ENCODE data around the gene GMEB1. TPM values are rescaled to one million over a fixed set of nuclear protein-coding genes. Genes with fewer than 3 reads are reported as not detected.
"Not testable (repeated sequence)": the region's sequence is repeated elsewhere in the genome, so short reads cannot be mapped to it uniquely, and the experiment has no call there.

Gene GMEB1
- total and polyA plus RNA-seq, 2 donors (not counting 1 experiment from before 2014, with no cell fraction given) = 7.5 to 21.7 TPM

GRCh38 chr1:28725365-28725764 is 56.8 kb downstream of the GMEB1 start:
- H3K4me3 Mint-ChIP-seq; H2AFZ ChIP-seq (ENCODE audit: insufficient read depth, low read depth, low read length, poor library complexity, severe bottlenecking); DNase-seq; H3K4me3 ChIP-seq (ENCODE audit: control extremely low read depth in 1 of 5, extremely low read depth in 1 of 5, insufficient read depth in 1 of 5, low read depth in 2 of 5, low read length in 4 of 5); H3K4me1 ChIP-seq (ENCODE audit: control insufficient read depth in 2 of 2, insufficient read depth in 2 of 2, low read length in 2 of 2); H3K9ac ChIP-seq (ENCODE audit: low read length); H3K9me3 ChIP-seq (ENCODE audit: control extremely low read depth in 1 of 3, control insufficient read depth in 2 of 3, insufficient read depth in 1 of 3, low read length in 2 of 3); H3K4me2 ChIP-seq (replicated peaks; ENCODE audit: low read depth, low read length, poor library complexity, severe bottlenecking); H3K36me3 ChIP-seq (replicated peaks in 1 of 2; ENCODE audit: control extremely low read depth in 1 of 2, control insufficient read depth in 1 of 2, extremely low read depth in 1 of 2, insufficient read depth in 2 of 2, low read length in 1 of 2); intact Hi-C loops (cut with micrococcal nuclease); H3K27me3 ChIP-seq (replicated peaks in 1 of 4; ENCODE audit: control extremely low read depth in 1 of 4, control insufficient read depth in 3 of 4, insufficient read depth in 4 of 4, low read length in 3 of 4); H3K27ac ChIP-seq (ENCODE audit: low read length in 2 of 2); H3K9me3 Mint-ChIP-seq (ENCODE audit: insufficient read depth); ATAC-seq (ENCODE audit: low read depth); H4K20me1 ChIP-seq (ENCODE audit: control insufficient read depth, insufficient read depth, low read length, poor library complexity, severe bottlenecking); H3K79me2 ChIP-seq (ENCODE audit: control insufficient read depth, insufficient read depth, low read length); H3K27me3 Mint-ChIP-seq; H3K27ac Mint-ChIP-seq; H3K4me1 Mint-ChIP-seq: not testable (repeated sequence)
- CTCF ChIA-PET = interaction anchor here (0.7 to 1.1 kb wide), 3 partner anchors 9 to 26 kb away, joined by 3 to 6 read pairs (median 5); partner anchors contain the start of gene YTHDF2
- POLR2A ChIA-PET = interaction anchor here (0.7 kb wide), 1 partner anchor 11 kb away, joined by 5 read pairs; the partner anchor contains the start of gene YTHDF2
- WGBS (ENCODE audit: insufficient coverage) = 97% methylated on average over 3 of the region's 5 CpGs

GRCh38 chr1:28735961-28736449 is 67.4 kb downstream of the GMEB1 start:
- Histone ChIP-seq H3K4me1 (ENCODE audit: control insufficient read depth in 2 of 2, insufficient read depth in 2 of 2, low read length in 2 of 2) (peaks cover 16 to 23% of the 10 kb centered on the region in 2 donors), H3K4me3 (ENCODE audit: control extremely low read depth in 1 of 5, extremely low read depth in 1 of 5, insufficient read depth in 1 of 5, low read depth in 2 of 5, low read length in 4 of 5) (peak overlapping the region; percentile 42 to 91 (median 66)), H4K20me1 (ENCODE audit: control insufficient read depth, insufficient read depth, low read length, poor library complexity, severe bottlenecking) (peaks cover 32% of the 10 kb centered on the region), H3K4me2 (replicated peaks; ENCODE audit: low read depth, low read length, poor library complexity, severe bottlenecking) (peak overlapping the region; percentile 79), H3K36me3 (replicated peaks in 1 of 2; ENCODE audit: control extremely low read depth in 1 of 2, control insufficient read depth in 1 of 2, extremely low read depth in 1 of 2, insufficient read depth in 2 of 2, low read length in 1 of 2) (peaks cover 2 to 26% of the 10 kb centered on the region in 2 experiments), H3K27ac (ENCODE audit: low read length in 2 of 2) (peak overlapping the region; percentile 92 to 94), H3K27me3 (replicated peaks in 1 of 4; ENCODE audit: control extremely low read depth in 1 of 4, control insufficient read depth in 3 of 4, insufficient read depth in 4 of 4, low read length in 3 of 4) (no peaks in the 10 kb centered on the region), H3K9me3 (ENCODE audit: control extremely low read depth in 1 of 3, control insufficient read depth in 2 of 3, insufficient read depth in 1 of 3, low read length in 2 of 3) (no peaks in the 10 kb centered on the region), H3K9ac (ENCODE audit: low read length) (peak overlapping the region; percentile 90), H3K79me2 (ENCODE audit: control insufficient read depth, insufficient read depth, low read length) (peaks cover 38% of the 10 kb centered on the region), H2AFZ (ENCODE audit: insufficient read depth, low read depth, low read length, poor library complexity, severe bottlenecking) (peak overlapping the region; percentile 100)
- no peaks in the 10 kb centered on the region for H3K27me3 Mint-ChIP-seq
- intact Hi-C loops (cut with micrococcal nuclease) = loop anchor here (1.0 to 5.0 kb wide), 11 partner anchors 51 to 489 kb away; partner anchors contain the start of genes EPB41, GMEB1, MED18 and RNU11
- DNase-seq (no peak), ATAC-seq (ENCODE audit: low read depth) (no peak)
- H3K4me3 Mint-ChIP-seq = peak overlapping the region; percentile 95
- peaks cover 37% of the 10 kb centered on the region for H3K4me1 Mint-ChIP-seq
- 9% methylated on average over 8 of the region's 15 CpGs for WGBS (ENCODE audit: insufficient coverage)
- CTCF ChIA-PET = interaction anchor here (0.6 to 2.8 kb wide), 19 partner anchors 13 to 467 kb away, joined by 3 to 46 read pairs (median 5); partner anchors contain the start of genes GMEB1, RAB42, RNU11 and SRSF4
- no peaks in the 10 kb centered on the region for H3K9me3 Mint-ChIP-seq (ENCODE audit: insufficient read depth)
- TF ChIP-seq EZH2 (IDR thresholded peaks at IDR 0.05; ENCODE audit: borderline replicate concordance, insufficient read depth, low read depth, low read length, poor library complexity, severe bottlenecking) (no peak), CTCF (IDR thresholded peaks at IDR 0.05) (no peak)
- peak overlapping the region; percentile 95 for H3K27ac Mint-ChIP-seq
- POLR2A ChIA-PET = interaction anchor here (0.5 to 2.6 kb wide), 14 partner anchors 8 to 446 kb away, joined by 4 to 54 read pairs (median 5); partner anchors contain the start of genes GMEB1, MED18, RNU11 and SRSF4

All from B cell (primary cell).